Heart left ventricle (tissue), 16 donors: ENCODE measurements around the gene MORN5. TPM values are rescaled to one million over a fixed set of nuclear protein-coding genes. Genes with fewer than 3 reads are reported as not detected.

Experiments
- ATAC-seq, 4 donors: fragments of 200-7000 bp; cut with Tn5 transposase; one replicate each; pipeline ENCODE4 v1.9.1; 2020 to 2022; ENCODE audit warnings: moderate library complexity in 4 of 4, mild to moderate bottlenecking in 3 of 4, moderate number of reproducible peaks in 1 of 4
- DNase-seq, 5 donors: peaks; one replicate each; pipeline ENCODE4 v3.0.0-alpha.2; 2020
- H3K27ac ChIP-seq, 12 donors: fragments of 200-600 bp; sonication (generic) in 4 of 12; one replicate each; pipeline versions ENCODE4 v1.5.0 to v1.8.0; 2016 to 2022; ENCODE audit warnings: mild to moderate bottlenecking in 2 of 12
- H3K27me3 ChIP-seq, 9 donors: fragments of 200-600 bp; sonication (generic) in 2 of 9; one replicate each; pipeline versions ENCODE4 v1.5.1 to v1.8.0; 2016 to 2022; ENCODE audit warnings: mild to moderate bottlenecking in 3 of 9
- H3K36me3 ChIP-seq, 9 donors: fragments of 200-600 bp; sonication (generic) in 2 of 9; one replicate each; pipeline versions ENCODE4 v1.5.0 to v1.8.0; 2018 to 2022; ENCODE audit warnings: mild to moderate bottlenecking in 2 of 9
- H3K4me1 ChIP-seq, 12 donors: fragments of 200-600 bp; sonication (generic) in 4 of 12; one replicate each; pipeline versions ENCODE4 v1.5.0 to v1.8.0; 2016 to 2022; ENCODE audit warnings: mild to moderate bottlenecking in 3 of 12
- H3K4me3 ChIP-seq, 12 donors: fragments of 200-600 bp; sonication (generic) in 4 of 12; one replicate each; pipeline versions ENCODE4 v1.5.0 to v1.8.0; 2017 to 2022; ENCODE audit warnings: mild to moderate bottlenecking in 9 of 12, moderate library complexity in 4 of 12
- H3K9me3 ChIP-seq, 12 donors: fragments of 200-600 bp; sonication (generic) in 4 of 12; one replicate each; pipeline versions ENCODE4 v1.5.0 to v1.8.0; 2016 to 2022; ENCODE audit warnings: mild to moderate bottlenecking in 1 of 12
- POLR2A ChIP-seq, 2 donors: fragments of 450-650 bp; IDR thresholded peaks; one replicate each; pipeline ENCODE4 v1.6.1; 2017; ENCODE audit warnings: antibody characterized with exemption in 2 of 2, mild to moderate bottlenecking in 2 of 2, moderate library complexity in 2 of 2
- WGBS, 4 donors: extraction: QIAGEN DNeasy Blood & Tissue Kit in 2 of 4; methylation state at CpG; one replicate each; pipeline versions ENCODE4 v1.1.5 to v1.1.7; 2013 to 2018; 5-methylcytosine and 5-hydroxymethylcytosine counted together
- intact Hi-C, 10 donors: fragments of 100-400 bp; cut with DNase I; formaldehyde crosslinking; loops; one replicate each; pipeline versions ENCODE4 v1.11.1 to v1.14.2; 2022
- polyA plus RNA-seq, 2 donors: library from polyadenylated mRNA; stranded (reverse); fragments of 200-250 nt; gene quantifications; one replicate each; pipeline ENCODE4 v1.2.3, GENCODE V29; 2013
- total RNA-seq, 9 donors: library from RNA; depleted of rRNA in 2 of 9; stranded (reverse); fragments of >200 nt in 2 of 9; fragmentation: NEBNext Ultra II Directional in 3 of 9; extraction: Animal tissue kit (Norgen Biotek cat#: 25700) in 3 of 9; gene quantifications; one replicate each; pipeline versions ENCODE4 v1.1.0 to v1.2.4, GENCODE V29; 2016 to 2023
- TF ChIP-seq, protein P1 (sequence below), 12 donors: fragments of 200-600 bp; sonication (generic) in 4 of 12; IDR thresholded peaks; one replicate each; pipeline versions ENCODE4 v1.5.0 to v1.8.0; 2018 to 2022; ENCODE audit warnings: antibody characterized with exemption in 12 of 12, mild to moderate bottlenecking in 5 of 12
- donor health status: ischemic (EF 13 %, LVEDD 7.1; RV severe dilation, severe dysfunction).
- donor health status: healthy with polysubstance abuse.
- donor health status: DM: no; HTN: yes; CAD: no.
- donor health status: DM: no; HTN: no; CAD: no.
- donor health status: ischemic (EF 25% LVEDD 6.9; RV normal size, moderate dysfunction).
- donor health status: ischemic (EF 25% LVEDD 5.7; RV mildly dilated, moderate dysfunction).
- donor health status: healthy.
- donor health status: DM: yes; HTN: yes; CAD: no.
- donor health status: ischemic (EF 35%, LVEDD 5.7; RV mildly dilated, moderate dysfunction).
- donor health status: nonischemic (EF 11% LVEDD 7.7; RV severe dilation, severe dysfunction).
- donor health status: DM: yes; HTN: yes; CAD: no.
- donor health status: PGD.
- donor health status: ischemic (EF 29% LVEDD 5.4; RV normal size, mild dysfunction).
- donor health status: nonischemic (EF 23%, LVEDD 6.1; RV moderate dilation, normal function).

Gene MORN5
- total and polyA plus RNA-seq, 11 donors = not detected

GRCh38 chr9:122221183-122221811 is 61.6 kb downstream of the MORN5 start:
- Histone ChIP-seq H3K9me3 (no peaks in the 10 kb centered on the region), H3K4me3 (no peak overlapping the region), H3K36me3 (no peaks in the 10 kb centered on the region), H3K27ac (no peak overlapping the region), H3K4me1 (peaks cover 0 to 57% (median 26%) of the 10 kb centered on the region in 12 donors), H3K27me3 (peaks cover 40 to 100% (median 90%) of the 10 kb centered on the region in 9 donors)
- no peak for TF ChIP-seq POLR2A (IDR thresholded peaks at IDR 0.05)
- TF ChIP-seq, protein P1, sequence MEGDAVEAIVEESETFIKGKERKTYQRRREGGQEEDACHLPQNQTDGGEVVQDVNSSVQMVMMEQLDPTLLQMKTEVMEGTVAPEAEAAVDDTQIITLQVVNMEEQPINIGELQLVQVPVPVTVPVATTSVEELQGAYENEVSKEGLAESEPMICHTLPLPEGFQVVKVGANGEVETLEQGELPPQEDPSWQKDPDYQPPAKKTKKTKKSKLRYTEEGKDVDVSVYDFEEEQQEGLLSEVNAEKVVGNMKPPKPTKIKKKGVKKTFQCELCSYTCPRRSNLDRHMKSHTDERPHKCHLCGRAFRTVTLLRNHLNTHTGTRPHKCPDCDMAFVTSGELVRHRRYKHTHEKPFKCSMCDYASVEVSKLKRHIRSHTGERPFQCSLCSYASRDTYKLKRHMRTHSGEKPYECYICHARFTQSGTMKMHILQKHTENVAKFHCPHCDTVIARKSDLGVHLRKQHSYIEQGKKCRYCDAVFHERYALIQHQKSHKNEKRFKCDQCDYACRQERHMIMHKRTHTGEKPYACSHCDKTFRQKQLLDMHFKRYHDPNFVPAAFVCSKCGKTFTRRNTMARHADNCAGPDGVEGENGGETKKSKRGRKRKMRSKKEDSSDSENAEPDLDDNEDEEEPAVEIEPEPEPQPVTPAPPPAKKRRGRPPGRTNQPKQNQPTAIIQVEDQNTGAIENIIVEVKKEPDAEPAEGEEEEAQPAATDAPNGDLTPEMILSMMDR (IDR thresholded peaks at IDR 0.05) = no peak
- WGBS, 4 donors = 15 to 34% (median 32%) methylated on average over 11 to 27 of the region's 27 CpGs
- intact Hi-C loops = loop anchor here in 2 of 10 donors (5.0 to 10.0 kb wide), 2 partner anchors 94 to 96 kb away; no protein-coding TSS in a partner anchor
- no peak for ATAC-seq
- no peak for DNase-seq

GRCh38 chr9:122222791-122223190 is 63.1 kb downstream of the MORN5 start:
- intact Hi-C loops = loop anchor here in 2 of 10 donors (5.0 to 10.0 kb wide), 2 partner anchors 95 to 98 kb away; no protein-coding TSS in a partner anchor
- DNase-seq (no peak), ATAC-seq (peak in 1 of 4 donors; percentile 23)
- Histone ChIP-seq H3K4me1 (peaks cover 3 to 64% (median 36%) of the 10 kb centered on the region in 12 donors), H3K27me3 (peaks cover 45 to 100% (median 91%) of the 10 kb centered on the region in 9 donors), H3K27ac (no peak overlapping the region), H3K9me3 (no peaks in the 10 kb centered on the region), H3K36me3 (no peaks in the 10 kb centered on the region), H3K4me3 (no peak overlapping the region)
- 22 to 31% (median 28%) methylated on average over 5 of the region's 5 CpGs for WGBS, 4 donors
- no peak for TF ChIP-seq POLR2A (IDR thresholded peaks at IDR 0.05)
- TF ChIP-seq, protein P1 (IDR thresholded peaks at IDR 0.05) = no peak

DNA sequence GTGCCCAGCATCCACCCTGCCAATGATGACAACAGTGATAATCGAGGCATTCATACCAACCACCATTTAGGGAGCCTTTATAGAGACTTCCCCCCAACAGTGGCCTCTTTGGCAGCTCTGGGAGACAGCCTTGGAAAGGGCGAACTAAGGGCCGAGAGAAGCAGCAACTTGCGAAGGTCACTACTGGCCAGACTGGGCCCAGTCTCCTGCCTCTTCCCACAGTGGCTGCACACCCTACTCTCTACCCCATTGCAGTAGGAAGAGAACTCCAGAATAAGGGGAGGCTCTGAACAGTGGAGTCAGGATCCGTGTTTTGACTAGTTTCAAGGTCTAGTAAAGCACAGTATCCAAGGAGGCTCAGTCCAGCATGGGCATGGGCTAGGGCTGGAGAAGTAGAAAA is 63.7 kb downstream of the MORN5 start:
- H3K4me1 ChIP-seq = peaks cover 3 to 68% (median 40%) of the 10 kb centered on the region in 12 donors
- H3K9me3 ChIP-seq = no peaks in the 10 kb centered on the region
- no peaks in the 10 kb centered on the region for H3K36me3 ChIP-seq
- ATAC-seq (no peak), DNase-seq (no peak)
- no peak for TF ChIP-seq POLR2A (IDR thresholded peaks at IDR 0.05)
- H3K27me3 ChIP-seq = peaks cover 42 to 100% (median 92%) of the 10 kb centered on the region in 9 donors
- WGBS, 4 donors = 67 to 81% (median 80%) methylated on average over 4 to 5 of the region's 5 CpGs
- intact Hi-C loops = loop anchor here in 2 of 10 donors (5.0 to 10.0 kb wide), 2 partner anchors 96 to 99 kb away; no protein-coding TSS in a partner anchor
- H3K27ac ChIP-seq = no peak overlapping the region
- H3K4me3 ChIP-seq = no peak overlapping the region

GRCh38 chr9:122225312-122226141 is 65.8 kb downstream of the MORN5 start:
- TF ChIP-seq, protein P1 (IDR thresholded peaks at IDR 0.05) = no peak
- TF ChIP-seq POLR2A (IDR thresholded peaks at IDR 0.05) = no peak
- H3K27ac ChIP-seq = no peak overlapping the region
- WGBS, 4 donors = 43 to 72% (median 55%) methylated on average over 50 to 51 of the region's 51 CpGs
- peaks cover 32 to 98% (median 89%) of the 10 kb centered on the region in 9 donors for H3K27me3 ChIP-seq
- no peaks in the 10 kb centered on the region for H3K9me3 ChIP-seq
- no peaks in the 10 kb centered on the region for H3K36me3 ChIP-seq
- peaks cover 0 to 55% (median 24%) of the 10 kb centered on the region in 12 donors for H3K4me1 ChIP-seq
- no peak for ATAC-seq
- intact Hi-C loops = loop anchor here in 1 of 10 donors (5.0 to 10.0 kb wide), 2 partner anchors 101 to 122 kb away; no protein-coding TSS in a partner anchor
- peak overlapping the region in 10 of 12 donors; percentile 6 to 61 (median 19) for H3K4me3 ChIP-seq
- no peak for DNase-seq
